Measurements from ENCODE around the gene MRFAP1L1. TPM values are rescaled to one million over a fixed set of nuclear protein-coding genes. Genes with fewer than 3 reads are reported as not detected.
A peak's percentile ranks its signal among the peaks of the same experiment; 100 is the strongest.

MRFAP1L1 gene
- total and polyA plus RNA-seq, 4 donors: 29.8 to 41.8 (median 30.7) TPM

DNA sequence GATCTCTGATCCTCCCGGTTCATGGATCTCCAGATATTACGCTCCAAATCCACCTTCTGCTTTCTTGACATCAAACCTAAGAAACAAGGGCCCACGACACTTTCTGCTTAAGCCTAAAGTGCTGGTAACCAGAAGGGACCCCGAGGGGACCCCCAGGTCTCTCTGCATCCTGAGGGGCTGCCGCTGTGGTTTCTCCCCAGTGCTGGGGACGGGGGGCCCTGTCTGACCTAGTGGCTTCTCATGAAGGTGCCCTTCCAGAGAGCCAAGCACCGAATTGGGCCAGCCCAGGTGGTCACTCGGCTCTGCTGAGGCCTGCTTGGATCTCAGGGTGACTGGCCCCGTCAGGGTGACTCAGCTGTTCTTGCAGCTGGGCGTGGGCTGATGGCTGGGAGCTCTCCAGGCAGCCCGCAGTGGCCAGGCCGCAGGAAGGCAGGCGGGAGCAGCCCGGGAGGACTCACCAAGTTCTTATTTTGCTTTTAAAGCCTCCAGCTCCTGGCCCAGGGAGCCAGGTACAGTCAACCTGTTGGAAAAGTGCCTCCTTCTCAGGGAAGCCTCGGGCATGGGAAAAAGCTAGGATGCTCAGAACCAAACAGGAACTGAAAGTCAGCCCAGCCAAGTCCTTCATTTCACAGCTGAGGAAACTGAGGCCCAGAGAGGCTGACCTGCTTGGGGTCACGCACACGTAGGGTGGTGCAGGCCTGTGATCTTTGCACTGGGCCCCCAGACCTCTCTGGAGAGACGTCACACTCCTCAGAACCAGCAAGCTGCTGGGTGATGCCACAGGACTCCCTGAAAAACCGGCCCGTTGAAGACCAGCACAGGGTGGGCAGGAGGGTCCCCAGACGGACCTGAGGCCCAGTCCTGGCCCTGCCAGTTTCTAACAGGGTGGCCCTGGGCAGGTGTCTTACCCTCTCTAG lies 23.0 kb upstream of the MRFAP1L1 start:
- Histone ChIP-seq H3K27me3 (ENCODE audit: control insufficient read depth in 4 of 4, insufficient read depth in 4 of 4, low read length in 3 of 4) (no peaks in the 10 kb centered on the region), H3K9ac (ENCODE audit: low read depth in 1 of 2, low read length in 2 of 2) (peak overlapping the region in 1 of 2 donors; percentile 72), H3K36me3 (ENCODE audit: control insufficient read depth in 4 of 4, insufficient read depth in 3 of 4, low read depth in 1 of 4, low read length in 3 of 4) (no peaks in the 10 kb centered on the region), H3K9me3 (ENCODE audit: control insufficient read depth in 4 of 4, low read length in 3 of 4) (no peaks in the 10 kb centered on the region), H3K4me1 (ENCODE audit: control insufficient read depth in 4 of 4, insufficient read depth in 4 of 4, low read length in 3 of 4) (peaks cover 14 to 49% (median 32%) of the 10 kb centered on the region in 4 donors), H3K27ac (ENCODE audit: low read depth in 1 of 2, low read length in 2 of 2) (peak overlapping the region; percentile 70 to 87), H3K4me3 (ENCODE audit: low read depth in 1 of 3, low read length in 3 of 3) (peak overlapping the region in 2 of 3 donors; percentile 28 to 39)
- WGBS: 52% methylated on average over 21 of the region's 21 CpGs
- TF ChIP-seq MAX (IDR thresholded peaks at IDR 0.05) (no peak), RAD21 (IDR thresholded peaks at IDR 0.05) (peak in 1 of 2 donors; percentile 51), CTCF (IDR thresholded peaks at IDR 0.05; ENCODE audit: low read depth, low read length, missing input control) (no peak), ATF3 (IDR thresholded peaks at IDR 0.05) (no peak), REST (IDR thresholded peaks at IDR 0.05) (peak; percentile 66), NR2F2 (IDR thresholded peaks at IDR 0.05) (no peak), GABPA (IDR thresholded peaks at IDR 0.05 in 1 of 2, conservative IDR thresholded peaks at IDR 0.05 in 1 of 2) (no peak), HNF4A (conservative IDR thresholded peaks at IDR 0.05) (peak; percentile 10 to 41), YY1 (IDR thresholded peaks at IDR 0.05) (peak; percentile 75), EGR1 (IDR thresholded peaks at IDR 0.05; ENCODE audit: low read depth in 2 of 2) (peak in 1 of 2 donors; percentile 24), TAF1 (conservative IDR thresholded peaks at IDR 0.05) (no peak), ZBTB33 (IDR thresholded peaks at IDR 0.05) (no peak), FOXA1 (IDR thresholded peaks at IDR 0.05) (no peak), HNF4G (IDR thresholded peaks at IDR 0.05) (no peak), SP1 (IDR thresholded peaks at IDR 0.05) (no peak), RXRA (IDR thresholded peaks at IDR 0.05) (peak; percentile 47 to 75), FOXA2 (IDR thresholded peaks at IDR 0.05) (no peak), JUND (IDR thresholded peaks at IDR 0.05) (peak in 1 of 2 donors; percentile 26)
- peak; percentile 89 for DNase-seq (ENCODE audit: low spot score)
